Cerebellar nuclear complex (tissue), 1 donor: ENCODE measurements around the gene TMEM14C.
"Not testable (repeated sequence)": the region's sequence is repeated elsewhere in the genome, so short reads cannot be mapped to it uniquely, and the experiment has no call there.

Experiments used
- DNase-seq, 2 experiments: peaks; one replicate each; lab custom pipeline; 2025; lab: John Stamatoyannopoulos, UW

The TMEM14C gene

DNA sequence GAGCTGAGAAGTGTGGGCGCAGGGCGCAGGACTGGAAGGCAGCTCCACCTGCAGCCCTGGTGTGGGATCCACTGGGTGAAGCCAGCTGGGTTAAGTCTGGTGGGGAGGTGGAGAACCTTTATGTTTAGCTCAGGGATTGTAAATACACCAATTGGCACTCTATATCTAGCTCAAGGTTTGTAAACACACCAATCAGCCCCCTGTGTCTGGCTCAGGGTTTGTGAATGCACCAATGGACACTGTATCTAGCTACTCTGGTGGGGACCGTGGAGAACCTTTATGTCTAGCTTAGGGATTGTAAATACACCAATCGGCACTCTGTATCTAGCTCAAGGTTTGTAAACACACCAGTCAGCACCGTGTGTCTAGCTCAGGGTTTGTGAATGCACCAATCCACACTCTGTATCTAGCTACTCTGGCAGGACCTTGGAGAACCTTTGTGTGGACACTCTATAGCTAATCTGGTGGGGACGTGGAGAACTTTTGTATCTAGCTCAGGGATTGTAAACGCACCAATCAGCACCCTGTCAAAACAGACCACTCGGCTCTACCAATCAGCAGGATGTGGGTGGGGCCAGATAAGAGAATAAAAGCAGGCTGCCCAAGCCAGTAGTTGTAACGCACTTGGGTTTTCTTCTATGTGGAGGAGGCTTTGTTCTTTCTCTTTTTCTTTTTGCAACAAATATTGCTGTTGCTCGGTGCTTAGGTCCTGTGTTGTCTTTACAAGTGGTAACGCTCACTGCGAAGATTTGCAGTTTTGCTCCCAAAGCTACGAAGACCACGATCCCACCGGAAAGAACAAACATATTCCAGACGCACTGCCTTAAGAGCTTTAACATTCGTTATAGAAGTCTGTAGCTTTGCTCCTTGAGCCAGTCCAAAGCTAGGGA, 1.7 kb upstream of the TMEM14C start:
- DNase-seq: not testable (repeated sequence)

DNA sequence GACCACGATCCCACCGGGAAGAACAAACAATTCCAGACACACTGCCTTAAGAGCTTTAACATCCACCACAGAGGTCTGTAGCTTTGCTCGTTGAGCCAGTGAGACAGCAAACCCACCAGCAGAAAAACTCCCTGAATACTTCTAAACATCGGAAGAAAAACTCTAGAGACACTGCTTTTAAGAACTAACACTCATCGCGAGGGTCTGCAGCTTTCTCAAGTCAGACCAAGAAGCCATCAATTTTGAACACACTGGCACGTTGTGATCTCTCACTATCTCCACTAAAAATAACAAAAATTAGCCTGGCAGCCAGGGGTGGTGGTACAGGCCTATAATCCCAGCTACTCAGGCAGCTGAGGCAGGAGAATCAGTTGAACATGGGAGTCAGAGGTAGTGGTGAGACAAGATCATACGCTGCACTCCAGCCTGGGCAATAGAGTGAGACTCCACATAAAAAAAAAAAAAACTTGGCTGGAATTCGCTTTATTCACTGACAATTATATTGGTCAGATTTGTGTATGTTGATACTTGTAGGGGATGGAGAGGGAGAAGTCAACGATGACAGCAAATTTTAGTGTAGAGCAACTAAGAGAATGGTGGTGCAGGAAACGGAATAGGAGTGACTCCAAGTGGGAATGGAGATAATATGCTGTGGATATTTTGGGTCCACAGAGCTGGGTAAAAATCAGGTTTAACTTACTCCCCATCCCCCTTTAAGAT, 860 bp upstream of the TMEM14C start:
- no peak for DNase-seq

DNA sequence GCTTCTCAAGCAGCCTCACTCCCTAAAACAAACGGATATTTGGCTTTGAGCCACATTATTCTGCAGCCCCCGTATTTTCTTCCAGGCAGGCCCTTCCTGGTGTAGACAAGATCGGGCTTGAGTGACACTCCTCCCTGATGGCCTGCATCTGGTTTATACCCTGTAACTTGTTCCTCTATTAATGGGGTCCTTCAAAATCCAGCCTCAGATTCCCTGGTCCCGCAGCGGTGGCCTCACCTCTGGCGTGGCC, 375 bp upstream of the TMEM14C start:
- no peak for DNase-seq

DNA sequence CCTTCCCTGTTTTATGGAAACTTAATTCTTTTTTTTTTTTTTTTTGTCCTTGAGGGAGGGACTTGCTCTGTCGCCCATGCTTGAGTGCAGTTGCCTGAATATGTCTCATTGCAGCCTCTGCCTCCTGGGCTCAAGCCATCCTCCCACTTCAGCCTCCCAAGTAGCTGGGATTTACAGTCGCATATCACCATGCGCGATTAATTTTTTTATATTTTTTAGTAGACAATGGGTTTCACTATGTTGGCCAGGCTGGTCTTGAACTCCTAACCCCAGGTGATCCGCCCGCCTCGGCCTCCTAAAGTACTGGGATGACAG, 654 bp downstream of the TMEM14C start:
- DNase-seq: no peak

DNA sequence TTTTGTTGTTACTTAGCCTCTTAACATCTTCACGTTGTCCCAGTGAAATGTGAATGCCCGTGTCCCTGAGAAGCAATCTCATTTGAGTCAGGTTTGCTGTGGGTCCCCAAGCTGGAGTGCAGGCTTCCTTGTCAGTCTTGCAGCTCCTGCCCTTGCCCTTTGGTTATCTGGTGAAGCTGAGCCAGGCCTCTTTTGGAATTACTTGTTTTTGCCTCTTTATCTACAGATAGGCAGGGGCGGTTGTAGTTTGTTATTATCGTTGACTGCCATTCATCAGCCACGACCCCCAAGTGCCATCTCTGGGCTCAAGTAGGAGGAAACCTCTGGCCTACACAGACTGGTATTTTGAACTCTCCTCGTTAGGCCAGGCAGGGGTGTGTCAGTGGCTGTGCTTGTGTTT, 2.2 kb downstream of the TMEM14C start:
- no peak for DNase-seq

DNA sequence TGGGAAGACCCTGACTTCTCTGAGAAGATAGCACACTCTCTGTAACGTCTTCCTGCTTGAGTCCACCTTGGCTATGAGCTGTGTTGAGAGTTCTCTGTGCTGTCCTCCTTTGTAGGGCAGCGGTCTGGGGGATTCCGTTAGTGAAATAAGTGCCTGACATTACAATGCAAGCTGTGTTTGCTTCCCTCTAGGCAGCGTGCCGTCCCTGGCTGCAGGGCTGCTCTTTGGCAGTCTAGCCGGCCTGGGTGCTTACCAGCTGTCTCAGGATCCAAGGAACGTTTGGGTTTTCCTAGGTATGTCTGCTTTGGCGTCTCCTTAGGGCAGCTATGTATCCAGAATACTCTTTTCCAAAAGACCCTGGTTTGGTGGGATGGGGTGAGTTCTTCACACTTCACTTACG, 2.8 kb downstream of the TMEM14C start:
- no peak for DNase-seq

DNA sequence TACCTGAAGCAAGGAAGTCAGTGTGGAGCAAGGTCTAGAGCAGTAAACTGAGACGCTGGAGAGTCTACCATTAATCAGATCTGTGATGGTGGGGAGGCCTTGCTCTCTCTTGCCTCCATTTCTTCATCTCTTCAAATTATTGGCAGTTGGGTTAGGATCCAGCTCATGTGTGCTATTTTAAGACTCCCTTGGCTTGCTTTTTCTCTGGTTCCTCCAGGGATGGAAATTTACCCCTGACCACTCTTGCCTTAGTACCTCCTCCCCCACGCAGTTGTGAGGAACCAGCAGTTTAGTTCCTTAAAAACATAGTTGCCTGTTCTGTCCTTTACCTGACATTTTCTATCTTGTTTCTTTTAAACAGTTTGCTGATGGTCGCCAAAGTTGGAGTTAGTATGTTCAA, 7.4 kb downstream of the TMEM14C start:
- no peak for DNase-seq

DNA sequence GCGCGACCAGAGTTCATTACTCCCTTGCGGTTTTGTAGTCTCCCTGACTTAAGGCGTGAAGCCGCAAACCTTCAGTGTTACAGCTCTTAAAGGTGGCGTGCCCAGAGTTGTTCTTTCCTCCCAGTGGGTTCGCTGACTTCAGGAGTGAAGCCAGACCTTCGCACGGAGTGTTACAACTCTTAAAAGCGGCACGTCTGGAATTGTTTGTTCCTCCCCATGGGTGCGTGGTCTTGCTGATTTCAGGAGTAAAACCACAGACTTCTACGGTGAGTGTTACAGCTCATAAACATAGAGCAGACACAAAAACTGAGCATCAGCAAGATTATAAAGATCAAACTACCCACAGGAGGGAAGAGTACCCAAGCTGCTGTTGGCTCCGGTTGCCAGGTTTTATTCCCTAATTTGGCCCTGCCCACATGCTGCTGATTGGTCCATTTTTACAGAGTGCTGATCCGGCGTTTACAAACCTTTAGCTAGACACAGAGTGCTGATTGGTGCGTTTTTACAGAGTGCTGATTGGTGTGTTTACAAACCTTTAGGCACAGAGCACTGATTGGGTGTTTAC, 10.4 kb downstream of the TMEM14C start:
- DNase-seq: no peak

DNA sequence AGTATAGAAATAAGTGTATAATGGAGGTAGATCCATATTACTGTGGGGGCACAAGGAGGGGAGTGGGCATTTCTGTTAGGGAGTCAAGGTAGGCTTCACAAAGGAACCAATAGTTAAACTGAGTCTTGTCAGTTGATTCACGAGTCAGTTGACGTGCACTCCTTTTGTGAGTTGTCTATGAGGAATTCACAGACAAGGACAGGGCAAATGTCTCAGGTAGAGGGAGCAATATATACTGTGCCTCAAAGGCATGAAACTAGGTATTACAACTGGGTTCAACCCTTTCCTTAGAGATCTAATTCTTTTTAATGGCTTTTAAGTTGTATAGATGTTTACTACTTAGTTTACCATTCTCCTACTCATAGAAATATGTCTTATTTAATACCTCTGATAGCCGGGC, 11.0 kb downstream of the TMEM14C start:
- no peak for DNase-seq

DNA sequence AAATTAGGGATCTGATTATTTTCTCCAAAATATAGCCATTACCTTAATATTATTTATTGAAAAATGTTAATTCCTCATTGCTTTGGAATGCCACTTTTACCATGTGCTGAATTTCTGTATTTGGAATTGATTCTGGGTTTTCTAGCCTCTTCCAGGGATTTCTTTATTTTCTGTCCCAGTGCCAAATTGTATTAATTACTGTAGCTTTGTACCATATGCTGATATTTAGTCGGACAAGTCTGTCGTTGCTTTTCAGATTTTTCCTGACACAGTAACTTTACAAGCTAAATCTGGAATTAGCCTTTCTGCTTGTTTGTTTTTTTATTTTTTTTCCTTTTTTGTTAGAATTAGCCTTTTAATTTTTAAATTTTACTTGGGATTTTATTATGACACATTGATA, 13.9 kb downstream of the TMEM14C start:
- DNase-seq: no peak

DNA sequence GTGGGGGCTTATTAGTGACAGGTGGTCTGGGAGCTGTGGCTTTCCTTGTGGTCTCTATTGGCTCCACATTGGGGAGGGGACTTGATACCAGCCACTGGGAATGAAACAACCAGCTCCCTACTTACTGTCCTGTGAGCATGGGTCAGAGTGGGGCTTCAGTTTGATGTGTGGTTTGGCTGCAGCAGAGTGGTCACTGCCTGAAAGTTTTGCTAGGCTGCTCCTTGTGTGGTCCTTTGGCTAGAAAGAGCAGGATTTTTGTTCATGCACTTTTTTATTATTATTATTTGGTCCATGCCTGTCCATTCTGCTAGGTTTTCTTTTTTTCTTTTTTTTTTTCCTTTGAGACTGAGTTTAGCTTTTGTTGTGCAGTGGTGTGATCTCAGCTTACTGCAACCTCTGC, 17.2 kb downstream of the TMEM14C start:
- DNase-seq: no peak

DNA sequence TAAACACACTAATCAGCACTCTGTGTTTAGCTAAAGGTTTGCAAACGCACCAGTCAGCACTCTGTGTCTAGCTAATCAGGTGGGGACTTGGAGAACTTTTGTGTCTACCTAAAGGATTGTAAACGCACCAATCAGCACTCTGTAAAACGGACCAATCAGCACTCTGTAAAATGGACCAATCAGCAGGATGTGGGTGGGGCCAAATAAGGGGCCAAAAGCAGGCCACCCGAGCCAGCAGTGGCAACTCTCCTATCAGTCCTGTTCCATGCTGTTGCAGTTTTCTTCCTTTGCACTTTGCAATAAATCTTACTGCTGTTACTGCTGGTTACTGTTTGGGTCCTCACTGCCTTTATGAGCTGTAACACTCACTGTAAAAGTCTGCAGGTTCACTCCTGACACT, 18.8 kb downstream of the TMEM14C start:
- not testable (repeated sequence) for DNase-seq

DNA sequence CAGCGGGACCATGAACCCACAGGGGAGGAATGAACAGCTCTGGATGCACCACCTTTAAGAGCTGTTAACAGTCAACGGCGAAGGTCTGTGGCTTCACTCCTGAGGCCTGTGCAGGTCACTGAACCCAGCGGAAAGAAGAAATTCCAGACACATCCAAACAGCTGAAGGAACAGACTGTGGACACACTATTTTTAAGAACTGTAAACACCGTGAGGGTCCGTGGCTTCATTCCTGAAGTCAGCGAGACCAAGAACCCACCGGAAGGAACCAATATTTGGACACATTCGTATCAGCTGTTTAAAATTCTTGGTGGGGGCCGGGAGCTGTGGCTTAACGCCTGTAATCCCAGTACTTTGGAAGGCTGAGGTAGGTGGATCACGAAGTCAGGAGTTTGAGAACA, 19.4 kb downstream of the TMEM14C start:
- no peak for DNase-seq

DNA sequence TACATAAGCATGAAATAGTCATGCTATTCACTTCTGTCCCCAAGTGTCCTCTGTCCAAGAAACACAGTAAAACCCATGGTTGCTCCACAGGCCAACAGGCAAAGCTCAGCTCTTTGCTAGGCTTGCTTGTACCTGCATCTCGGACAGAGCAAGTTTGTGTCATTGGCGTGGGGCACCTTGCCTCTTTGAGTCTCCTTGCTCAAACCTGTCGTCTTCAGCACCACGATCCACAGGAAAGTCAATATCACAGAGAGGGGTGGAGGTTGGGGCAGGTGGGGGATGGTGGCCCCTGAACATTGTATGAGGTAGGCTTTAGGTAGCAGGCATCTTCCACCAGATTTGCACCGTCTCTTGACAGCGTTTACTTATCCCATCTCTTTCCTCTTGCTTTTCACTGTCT, 20.6 kb downstream of the TMEM14C start:
- no peak for DNase-seq

DNA sequence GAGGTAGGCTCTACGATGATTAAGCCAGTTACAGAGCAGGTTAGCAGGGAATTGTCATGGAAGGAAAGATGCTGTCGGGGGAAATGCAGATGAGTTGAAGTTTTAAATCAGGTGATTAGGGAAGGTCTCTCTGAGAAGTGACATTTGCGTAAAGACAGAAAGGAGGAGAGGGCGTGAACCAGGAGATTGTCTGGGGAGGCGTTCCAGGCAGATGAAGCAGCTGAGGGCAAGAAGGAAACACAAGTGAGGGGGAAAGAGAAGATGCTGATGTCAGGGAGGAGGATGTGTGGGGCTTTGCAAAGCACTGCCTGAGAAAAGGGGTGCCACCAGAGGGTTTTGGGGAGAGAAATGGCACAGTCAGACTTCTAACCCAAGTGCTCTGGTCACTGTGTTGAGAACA, 22.2 kb downstream of the TMEM14C start:
- no peak for DNase-seq

DNA sequence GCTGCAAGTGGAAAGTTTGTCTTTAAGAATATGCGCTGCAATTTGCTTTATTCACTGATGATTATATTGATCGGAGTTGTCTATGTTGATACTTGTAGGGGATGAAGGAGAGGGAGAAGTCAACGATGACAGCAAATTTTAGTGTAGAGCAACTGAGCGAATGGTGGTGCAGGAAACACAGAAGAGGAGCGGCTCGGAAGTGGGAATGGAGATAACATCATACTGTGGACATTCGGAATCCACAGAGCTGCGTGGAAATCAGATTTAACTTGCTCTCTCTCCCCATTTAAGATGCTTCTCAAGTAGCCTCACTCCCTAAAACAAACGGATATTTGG, 24.0 kb downstream of the TMEM14C start:
- no peak for DNase-seq

DNA sequence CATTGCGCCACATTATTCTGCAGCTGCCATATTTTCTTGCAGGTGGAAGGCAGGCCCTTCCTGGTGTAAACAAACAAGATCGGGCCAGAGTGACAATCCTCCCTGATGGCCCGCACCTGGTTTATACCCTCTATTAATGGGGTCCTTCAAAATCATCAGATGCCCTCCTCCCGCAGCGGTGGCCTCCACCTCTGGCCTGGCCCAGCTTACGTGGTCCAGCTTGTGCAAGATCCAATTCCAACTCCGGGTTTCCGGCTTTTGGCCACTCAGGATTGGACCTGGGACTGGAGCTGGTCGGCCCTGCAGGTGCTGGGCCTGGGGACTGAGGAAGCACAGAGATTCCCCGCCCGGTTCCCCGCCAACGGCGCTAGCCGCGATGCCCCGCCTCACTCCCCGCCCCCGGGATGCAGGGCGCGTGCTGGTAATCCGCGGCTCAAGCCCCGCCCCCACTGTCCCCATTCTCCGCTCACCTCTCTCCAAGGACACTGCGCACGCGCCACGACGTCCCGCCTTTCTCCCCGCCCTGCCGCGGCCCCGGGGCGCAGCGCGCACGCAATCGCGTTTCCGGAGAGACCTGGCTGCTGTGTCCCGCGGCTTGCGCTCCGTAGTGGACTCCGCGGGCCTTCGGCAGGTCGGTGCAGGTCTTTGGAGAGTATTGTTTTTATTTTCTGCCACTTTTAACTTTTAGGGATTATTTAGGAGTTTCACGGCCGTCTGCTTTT, 24.5 kb downstream of the TMEM14C start, which contains the start of gene TMEM14B:
Gene TMEM14B, plus strand, starts transcription at position 555 of the 722 bp plus-strand sequence. CDS start 1,441 bp downstream, outside the sequence.
- DNase-seq: peak; percentile 94 to 98

DNA sequence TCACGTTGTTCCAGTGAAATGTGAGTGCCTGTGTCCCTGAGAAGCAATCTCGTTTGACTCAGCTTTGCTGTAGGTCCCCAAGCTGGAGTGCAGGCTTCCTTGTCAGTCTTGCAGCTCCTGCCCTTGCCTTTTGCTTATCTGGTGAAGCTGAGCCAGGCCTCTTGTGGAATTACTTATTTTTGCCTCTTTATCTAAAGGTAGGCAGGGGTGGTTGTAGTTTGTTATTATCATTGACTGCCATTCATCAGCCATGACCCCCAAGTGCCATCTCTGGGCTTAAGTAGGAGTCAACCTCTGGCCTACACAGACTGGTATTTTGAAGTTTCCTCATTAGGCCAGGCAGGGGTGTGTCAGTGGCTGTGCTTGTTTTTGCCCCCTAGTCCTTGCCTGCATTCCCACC, 26.9 kb downstream of the TMEM14C start:
- DNase-seq: no peak

DNA sequence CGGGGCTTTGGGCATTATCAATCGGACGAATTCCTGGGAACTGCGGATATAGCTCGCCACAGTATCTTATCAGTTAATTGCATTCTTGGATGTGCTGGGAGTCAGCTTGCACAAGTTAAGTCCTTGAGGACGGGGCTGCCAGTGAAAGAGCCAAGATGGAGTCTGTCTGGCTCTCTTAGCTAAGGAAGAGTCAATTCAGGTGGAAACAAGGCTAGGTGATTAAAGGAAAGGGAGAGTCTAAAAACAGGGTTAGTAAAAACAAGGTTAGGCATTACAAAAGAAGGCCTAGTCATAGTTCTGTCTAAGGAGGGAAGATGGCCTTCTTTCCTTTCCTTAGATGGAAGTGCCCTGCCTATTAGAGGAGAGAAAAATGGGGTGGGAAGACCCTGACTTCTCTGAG, 27.7 kb downstream of the TMEM14C start:
- DNase-seq: not testable (repeated sequence)

DNA sequence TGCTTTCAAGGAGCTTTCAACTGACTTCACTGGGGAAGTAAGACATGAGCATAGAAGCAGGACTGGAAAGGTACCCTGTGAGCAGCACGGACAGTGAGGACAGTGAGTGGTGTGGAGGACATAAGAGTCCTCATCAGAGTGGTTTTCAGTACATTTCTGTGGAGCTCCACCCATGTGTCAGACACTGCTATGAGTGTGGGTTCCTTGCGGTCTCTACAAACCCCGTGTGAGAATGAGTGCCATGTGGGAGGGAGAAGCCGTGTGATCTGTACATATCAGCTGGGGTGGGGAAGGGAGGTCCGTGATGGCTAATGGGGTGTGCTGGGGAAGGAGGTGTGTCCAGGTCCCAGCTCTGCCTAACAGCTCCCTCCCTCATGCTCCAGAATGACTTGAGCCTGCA, 28.9 kb downstream of the TMEM14C start:
- DNase-seq: not testable (repeated sequence)

DNA sequence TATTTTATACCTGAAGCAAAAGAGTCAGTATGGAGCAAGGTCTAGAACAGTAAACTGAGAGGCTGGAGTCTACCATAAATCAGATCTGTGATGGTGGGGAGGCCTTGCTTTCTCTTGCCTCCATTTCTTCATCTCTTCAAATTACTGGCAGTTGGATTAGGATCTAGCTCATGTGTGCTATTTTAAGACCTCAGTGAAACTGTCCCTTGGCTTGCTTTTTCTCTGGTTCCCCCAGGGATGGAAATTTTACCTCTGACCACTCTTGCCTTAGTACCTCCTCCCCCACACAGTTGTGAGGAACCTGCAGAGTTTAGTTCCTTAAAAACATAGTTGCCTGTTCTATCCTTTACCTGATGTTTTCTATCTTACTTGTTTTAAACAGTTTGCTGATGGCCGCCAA, 33.2 kb downstream of the TMEM14C start:
- DNase-seq: no peak

DNA sequence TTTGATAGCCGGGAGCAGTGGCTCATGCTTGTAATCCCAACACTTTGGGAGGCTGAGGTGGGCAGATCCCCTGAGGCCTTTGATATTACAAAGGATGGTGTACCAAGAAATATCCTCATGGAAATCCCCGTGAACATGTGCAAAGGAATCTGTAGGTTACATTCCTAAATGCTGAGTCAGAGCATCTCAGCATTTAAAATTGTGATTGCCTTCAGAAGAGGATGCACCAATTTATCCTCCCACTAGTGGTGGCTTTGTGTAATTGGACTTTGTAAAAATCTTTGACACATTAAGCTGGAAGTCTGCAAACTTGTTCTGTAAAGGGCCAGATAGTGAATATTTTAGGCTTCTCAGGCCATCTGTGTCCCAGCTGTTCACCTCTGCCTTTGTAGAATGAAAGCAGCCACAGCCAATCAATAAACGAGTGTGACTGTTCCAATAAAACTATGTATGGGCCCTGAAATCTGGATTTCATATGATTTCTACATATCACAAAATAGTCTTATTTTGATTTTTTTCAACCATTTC, 36.5 kb downstream of the TMEM14C start:
- peak in 1 of 2 experiments; percentile 22 for DNase-seq

DNA sequence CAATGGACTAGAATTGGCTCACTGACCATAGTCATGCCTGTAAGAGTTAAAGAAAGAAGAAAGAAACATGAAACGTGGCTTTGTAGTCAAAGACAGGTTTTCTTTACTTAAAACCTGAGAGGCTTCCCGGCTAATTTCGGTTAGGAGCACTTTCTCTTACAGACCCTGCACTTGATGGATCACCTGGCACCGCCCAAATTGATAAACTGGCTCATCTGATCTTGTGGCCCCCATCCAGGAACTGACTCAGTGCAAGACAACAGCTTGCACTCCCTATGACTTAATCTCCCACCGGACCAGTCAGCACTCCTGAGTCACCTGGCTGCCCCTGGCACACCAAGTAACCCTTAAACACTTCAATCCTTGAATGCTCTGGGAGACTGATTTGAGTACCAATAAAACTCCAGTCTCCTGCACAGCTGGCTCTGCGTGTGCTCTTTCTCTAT, 37.0 kb downstream of the TMEM14C start:
- DNase-seq: no peak
